ENCODE data around the gene ERRFI1.
A peak's percentile ranks its signal among the peaks of the same experiment; 100 is the strongest.
"Not testable (repeated sequence)": the region's sequence is repeated elsewhere in the genome, so short reads cannot be mapped to it uniquely, and the experiment has no call there.

Gene ERRFI1

GRCh38 chr1:8059161-8059622, 33.1 kb upstream of the ERRFI1 start:
- no peak for DNase-seq (ENCODE audit: low read depth)
- no peak overlapping the region for H3K4me3 ChIP-seq (ENCODE audit: low read depth, low read length)
- TF ChIP-seq CTCF (IDR thresholded peaks at IDR 0.05; ENCODE audit: low read depth, low read length) (no peak), POLR2A (IDR thresholded peaks at IDR 0.05; ENCODE audit: extremely low read depth, insufficient read length) (no peak), MYC (IDR thresholded peaks at IDR 0.05; ENCODE audit: low read depth, low read length) (no peak), MAX (IDR thresholded peaks at IDR 0.05; ENCODE audit: low read depth, low read length) (no peak)

GRCh38 chr1:8057779-8058178, 31.7 kb upstream of the ERRFI1 start:
- H3K4me3 ChIP-seq (ENCODE audit: low read depth, low read length); DNase-seq (ENCODE audit: low read depth): not testable (repeated sequence)

- TF ChIP-seq MYC (IDR thresholded peaks at IDR 0.05; ENCODE audit: low read depth, low read length): no peak
- no peak for TF ChIP-seq CTCF (IDR thresholded peaks at IDR 0.05; ENCODE audit: low read depth, low read length)
- no peak for TF ChIP-seq MAX (IDR thresholded peaks at IDR 0.05; ENCODE audit: low read depth, low read length)
- no peak for TF ChIP-seq POLR2A (IDR thresholded peaks at IDR 0.05; ENCODE audit: extremely low read depth, insufficient read length)
- DNase-seq (ENCODE audit: low read depth): peak; percentile 58
- H3K4me3 ChIP-seq (ENCODE audit: low read depth, low read length): no peak overlapping the region
Measured at GRCh38 chr1:8055973-8056372, 29.9 kb upstream of the ERRFI1 start.

- no peak for DNase-seq (ENCODE audit: low read depth)
- no peak for TF ChIP-seq MYC (IDR thresholded peaks at IDR 0.05; ENCODE audit: low read depth, low read length)
- no peak overlapping the region for H3K4me3 ChIP-seq (ENCODE audit: low read depth, low read length)
Measured at GRCh38 chr1:8053878-8054567, 27.9 kb upstream of the ERRFI1 start.

- no peak overlapping the region for H3K4me3 ChIP-seq (ENCODE audit: low read depth, low read length)
- DNase-seq (ENCODE audit: low read depth): no peak
- TF ChIP-seq MYC (IDR thresholded peaks at IDR 0.05; ENCODE audit: low read depth, low read length) (no peak), CTCF (IDR thresholded peaks at IDR 0.05; ENCODE audit: low read depth, low read length) (no peak), POLR2A (IDR thresholded peaks at IDR 0.05; ENCODE audit: extremely low read depth, insufficient read length) (no peak), MAX (IDR thresholded peaks at IDR 0.05; ENCODE audit: low read depth, low read length) (no peak)
Measured at GRCh38 chr1:8051650-8052049, 25.5 kb upstream of the ERRFI1 start.

GRCh38 chr1:8049229-8049628, 23.1 kb upstream of the ERRFI1 start:
- H3K4me3 ChIP-seq (ENCODE audit: low read depth, low read length); DNase-seq (ENCODE audit: low read depth): not testable (repeated sequence)

- peak; percentile 43 for DNase-seq (ENCODE audit: low read depth)
- no peak overlapping the region for H3K4me3 ChIP-seq (ENCODE audit: low read depth, low read length)
- TF ChIP-seq POLR2A (IDR thresholded peaks at IDR 0.05; ENCODE audit: extremely low read depth, insufficient read length): no peak
- TF ChIP-seq MYC (IDR thresholded peaks at IDR 0.05; ENCODE audit: low read depth, low read length): no peak
- no peak for TF ChIP-seq CTCF (IDR thresholded peaks at IDR 0.05; ENCODE audit: low read depth, low read length)
- TF ChIP-seq MAX (IDR thresholded peaks at IDR 0.05; ENCODE audit: low read depth, low read length): no peak
Measured at GRCh38 chr1:8047686-8048445, 21.8 kb upstream of the ERRFI1 start.

Measured in NB4 (cell line).